ENCODE measurements around the gene CNPY2. TPM values are rescaled to one million over a fixed set of nuclear protein-coding genes. Genes with fewer than 3 reads are reported as not detected.
"Not testable (repeated sequence)": the region's sequence is repeated elsewhere in the genome, so short reads cannot be mapped to it uniquely, and the experiment has no call there.

The CNPY2 gene
- total and polyA plus RNA-seq, 5 donors from 2014 or later: 47.6 to 166 (median 153) TPM

GRCh38 chr12:56337753-56338251 is 22.0 kb upstream of the CNPY2 start:
- Mint-ChIP-seq H3K4me3 (peak overlapping the region; percentile 39 to 78 (median 62)), H3K27ac (peak overlapping the region; percentile 98 to 100 (median 99)), H3K9me3 (peaks cover 0 to 3% (median 0%) of the 10 kb centered on the region in 7 donors), H3K36me3 (peaks cover 12% of the 10 kb centered on the region), H3K27me3 (no peaks in the 10 kb centered on the region), H3K4me1 (peaks cover 6 to 58% (median 38%) of the 10 kb centered on the region in 4 donors)
- Histone ChIP-seq H3K4me3 (ENCODE audit: low read depth, low read length) (peak overlapping the region; percentile 86), H3K9me3 (ENCODE audit: control insufficient read depth in 2 of 2, low read length in 2 of 2) (no peaks in the 10 kb centered on the region), H3K36me3 (ENCODE audit: control insufficient read depth, insufficient read depth, low read length) (peaks cover 13% of the 10 kb centered on the region), H3K27ac (ENCODE audit: insufficient read depth, low read length, poor library complexity, severe bottlenecking) (peak overlapping the region; percentile 91), H3K27me3 (ENCODE audit: control insufficient read depth, insufficient read depth, low read length) (no peaks in the 10 kb centered on the region), H3K4me1 (ENCODE audit: control insufficient read depth, insufficient read depth, low read length, poor library complexity, severe bottlenecking) (peaks cover 48% of the 10 kb centered on the region)
- DNase-seq: peak in 1 of 3 donors; percentile 18
- no peak for ATAC-seq (ENCODE audit: low read depth in 2 of 2)

- Mint-ChIP-seq H3K4me3 (peak overlapping the region in 3 of 4 donors; percentile 29 to 78 (median 39)), H3K27me3 (no peaks in the 10 kb centered on the region), H3K36me3 (peaks cover 7% of the 10 kb centered on the region), H3K9me3 (peaks cover 0 to 3% (median 0%) of the 10 kb centered on the region in 7 donors), H3K27ac (peak overlapping the region; percentile 63 to 98 (median 85)), H3K4me1 (peaks cover 6 to 63% (median 40%) of the 10 kb centered on the region in 4 donors)
- peaks cover 6% of the 10 kb centered on the region for H3K36me3 ChIP-seq (ENCODE audit: control insufficient read depth, insufficient read depth, low read length)
- no peak overlapping the region for H3K27ac ChIP-seq (ENCODE audit: insufficient read depth, low read length, poor library complexity, severe bottlenecking)
- H3K4me1 ChIP-seq (ENCODE audit: control insufficient read depth, insufficient read depth, low read length, poor library complexity, severe bottlenecking): peaks cover 48% of the 10 kb centered on the region
- no peak overlapping the region for H3K4me3 ChIP-seq (ENCODE audit: low read depth, low read length)
- ATAC-seq (ENCODE audit: low read depth in 2 of 2): no peak
- no peaks in the 10 kb centered on the region for H3K9me3 ChIP-seq (ENCODE audit: control insufficient read depth in 2 of 2, low read length in 2 of 2)
- no peak for DNase-seq
- H3K27me3 ChIP-seq (ENCODE audit: control insufficient read depth, insufficient read depth, low read length): no peaks in the 10 kb centered on the region
These were observed 20.8 kb upstream of the CNPY2 start for GRCh38 chr12:56336361-56337167.

GRCh38 chr12:56335527-56335926 is 19.7 kb upstream of the CNPY2 start:
- not testable (repeated sequence) for H3K27me3 ChIP-seq (ENCODE audit: control insufficient read depth, insufficient read depth, low read length); H3K4me3 ChIP-seq (ENCODE audit: low read depth, low read length); H3K36me3 ChIP-seq (ENCODE audit: control insufficient read depth, insufficient read depth, low read length); H3K27ac Mint-ChIP-seq; H3K27ac ChIP-seq (ENCODE audit: insufficient read depth, low read length, poor library complexity, severe bottlenecking); H3K27me3 Mint-ChIP-seq; ATAC-seq (ENCODE audit: low read depth in 2 of 2); H3K9me3 ChIP-seq (ENCODE audit: control insufficient read depth in 2 of 2, low read length in 2 of 2); DNase-seq; H3K9me3 Mint-ChIP-seq
- peaks cover 10 to 65% (median 44%) of the 10 kb centered on the region in 4 donors for H3K4me1 Mint-ChIP-seq
- H3K36me3 Mint-ChIP-seq: peaks cover 12% of the 10 kb centered on the region
- peak overlapping the region in 3 of 4 donors; percentile 43 to 98 (median 82) for H3K4me3 Mint-ChIP-seq
- H3K4me1 ChIP-seq (ENCODE audit: control insufficient read depth, insufficient read depth, low read length, poor library complexity, severe bottlenecking): peaks cover 47% of the 10 kb centered on the region

- Histone ChIP-seq H3K27ac (ENCODE audit: insufficient read depth, low read length, poor library complexity, severe bottlenecking) (peak overlapping the region; percentile 100), H3K27me3 (ENCODE audit: control insufficient read depth, insufficient read depth, low read length) (no peaks in the 10 kb centered on the region), H3K4me3 (ENCODE audit: low read depth, low read length) (peak overlapping the region; percentile 93), H3K4me1 (ENCODE audit: control insufficient read depth, insufficient read depth, low read length, poor library complexity, severe bottlenecking) (peaks cover 36% of the 10 kb centered on the region), H3K9me3 (ENCODE audit: control insufficient read depth in 2 of 2, low read length in 2 of 2) (no peaks in the 10 kb centered on the region), H3K36me3 (ENCODE audit: control insufficient read depth, insufficient read depth, low read length) (no peaks in the 10 kb centered on the region)
- peaks cover 10 to 56% (median 35%) of the 10 kb centered on the region in 4 donors for H3K4me1 Mint-ChIP-seq
- peak overlapping the region; percentile 99 to 100 (median 100) for H3K27ac Mint-ChIP-seq
- peaks cover 0 to 3% (median 0%) of the 10 kb centered on the region in 7 donors for H3K9me3 Mint-ChIP-seq
- H3K4me3 Mint-ChIP-seq: peak overlapping the region; percentile 92 to 98 (median 96)
- no peaks in the 10 kb centered on the region for H3K27me3 Mint-ChIP-seq
- peaks cover 11% of the 10 kb centered on the region for H3K36me3 Mint-ChIP-seq
- ATAC-seq (ENCODE audit: low read depth in 2 of 2) (no peak), DNase-seq (peak in 1 of 3 donors; percentile 30)
These were observed 18.7 kb upstream of the CNPY2 start for GRCh38 chr12:56334490-56334793.

- H3K27ac ChIP-seq (ENCODE audit: insufficient read depth, low read length, poor library complexity, severe bottlenecking): peak within 1 kb of the TSS; percentile 100
- peak within 1 kb of the TSS; percentile 93 for H3K4me3 ChIP-seq (ENCODE audit: low read depth, low read length)
- peaks cover 30% of the 10 kb centered on the region for H3K4me1 ChIP-seq (ENCODE audit: control insufficient read depth, insufficient read depth, low read length, poor library complexity, severe bottlenecking)
- peaks cover 10 to 51% (median 30%) of the 10 kb centered on the region in 4 donors for H3K4me1 Mint-ChIP-seq
- ATAC-seq (ENCODE audit: low read depth in 2 of 2) (peak; percentile 84 to 85), DNase-seq (peak; percentile 86 to 98 (median 93))
- no peaks in the 10 kb centered on the region for H3K36me3 ChIP-seq (ENCODE audit: control insufficient read depth, insufficient read depth, low read length)
- no peaks in the 10 kb centered on the region for H3K27me3 ChIP-seq (ENCODE audit: control insufficient read depth, insufficient read depth, low read length)
- H3K36me3 Mint-ChIP-seq: peaks cover 11% of the 10 kb centered on the region
- peak within 1 kb of the TSS; percentile 92 to 98 (median 96) for H3K4me3 Mint-ChIP-seq
- no peaks in the 10 kb centered on the region for H3K9me3 ChIP-seq (ENCODE audit: control insufficient read depth in 2 of 2, low read length in 2 of 2)
- H3K27ac Mint-ChIP-seq: peak within 1 kb of the TSS; percentile 99 to 100 (median 100)
- H3K9me3 Mint-ChIP-seq: peaks cover 0 to 3% (median 0%) of the 10 kb centered on the region in 7 donors
- H3K27me3 Mint-ChIP-seq: no peaks in the 10 kb centered on the region
These were observed 18.1 kb upstream of the CNPY2 start, which contains the start of gene PAN2 for GRCh38 chr12:56333679-56334489. Gene PAN2, minus strand, starts transcription at chr12:56334000. Its CDS starts 906 bp downstream, at chr12:56333094.

GRCh38 chr12:56333197-56333678 is 17.4 kb upstream of the CNPY2 start:
- Histone ChIP-seq H3K9me3 (ENCODE audit: control insufficient read depth in 2 of 2, low read length in 2 of 2) (no peaks in the 10 kb centered on the region), H3K4me1 (ENCODE audit: control insufficient read depth, insufficient read depth, low read length, poor library complexity, severe bottlenecking) (peaks cover 24% of the 10 kb centered on the region), H3K4me3 (ENCODE audit: low read depth, low read length) (peak overlapping the region; percentile 93), H3K27ac (ENCODE audit: insufficient read depth, low read length, poor library complexity, severe bottlenecking) (peak overlapping the region; percentile 100), H3K36me3 (ENCODE audit: control insufficient read depth, insufficient read depth, low read length) (no peaks in the 10 kb centered on the region), H3K27me3 (ENCODE audit: control insufficient read depth, insufficient read depth, low read length) (no peaks in the 10 kb centered on the region)
- Mint-ChIP-seq H3K4me1 (peaks cover 10 to 44% (median 25%) of the 10 kb centered on the region in 4 donors), H3K27me3 (no peaks in the 10 kb centered on the region), H3K4me3 (peak overlapping the region; percentile 92 to 98 (median 96)), H3K36me3 (peaks cover 11% of the 10 kb centered on the region), H3K9me3 (no peaks in the 10 kb centered on the region), H3K27ac (peak overlapping the region; percentile 99 to 100 (median 100))
- ATAC-seq (ENCODE audit: low read depth in 2 of 2) (no peak), DNase-seq (no peak)

- peaks cover 3% of the 10 kb centered on the region for H3K36me3 ChIP-seq (ENCODE audit: control insufficient read depth, insufficient read depth, low read length)
- peaks cover 16% of the 10 kb centered on the region for H3K36me3 Mint-ChIP-seq
- H3K27ac Mint-ChIP-seq: peak overlapping the region; percentile 99 to 100 (median 100)
- no peak for ATAC-seq (ENCODE audit: low read depth in 2 of 2)
- no peaks in the 10 kb centered on the region for H3K27me3 Mint-ChIP-seq
- peaks cover 19% of the 10 kb centered on the region for H3K4me1 ChIP-seq (ENCODE audit: control insufficient read depth, insufficient read depth, low read length, poor library complexity, severe bottlenecking)
- peak overlapping the region; percentile 93 for H3K4me3 ChIP-seq (ENCODE audit: low read depth, low read length)
- H3K27me3 ChIP-seq (ENCODE audit: control insufficient read depth, insufficient read depth, low read length): no peaks in the 10 kb centered on the region
- DNase-seq: no peak
- H3K4me3 Mint-ChIP-seq: peak overlapping the region; percentile 74 to 98 (median 94)
- no peaks in the 10 kb centered on the region for H3K9me3 ChIP-seq (ENCODE audit: control insufficient read depth in 2 of 2, low read length in 2 of 2)
- H3K27ac ChIP-seq (ENCODE audit: insufficient read depth, low read length, poor library complexity, severe bottlenecking): peak overlapping the region; percentile 100
- H3K9me3 Mint-ChIP-seq: no peaks in the 10 kb centered on the region
- peaks cover 10 to 39% (median 23%) of the 10 kb centered on the region in 4 donors for H3K4me1 Mint-ChIP-seq
These were observed 16.9 kb upstream of the CNPY2 start for GRCh38 chr12:56332512-56333196.
